ENCODE measurements around the gene FKBP15.

The FKBP15 gene

GRCh38 chr9:113227436-113227835 lies 6.4 kb upstream of the FKBP15 start:
- no peak for DNase-seq

- no peak for DNase-seq
Observed at GRCh38 chr9:113223963-113224362, 2.9 kb upstream of the FKBP15 start.

- DNase-seq = no peak
Observed at GRCh38 chr9:113222482-113222841, 1.4 kb upstream of the FKBP15 start.

GRCh38 chr9:113221800-113222481 lies 864 bp upstream of the FKBP15 start:
- DNase-seq = no peak

DNA sequence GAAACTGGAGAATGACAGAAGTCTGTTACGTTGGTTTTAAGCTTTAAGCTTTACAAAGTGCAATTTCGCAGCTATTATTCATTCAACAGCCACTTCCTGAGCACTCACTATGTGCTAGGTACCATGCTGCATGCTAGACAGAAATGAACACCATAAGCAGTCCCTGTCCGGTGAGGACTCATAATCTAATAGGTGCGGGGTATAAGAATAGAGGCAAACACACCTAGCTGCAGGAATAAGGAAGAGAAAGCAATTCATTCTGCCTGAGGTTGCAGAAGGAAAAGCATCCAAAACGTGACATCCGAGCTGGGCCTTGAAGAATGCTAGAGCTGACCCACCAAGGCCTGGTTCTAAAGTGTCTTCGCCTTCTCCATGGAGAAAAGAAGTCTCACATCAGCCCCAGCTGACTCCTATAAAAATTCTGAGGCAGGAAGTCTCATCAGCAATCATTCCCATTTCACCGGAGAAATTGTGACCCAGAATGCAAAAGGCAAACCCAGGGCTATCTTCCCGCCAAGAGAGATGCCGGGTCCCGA lies 542 bp downstream of the FKBP15 start:
- no peak for DNase-seq

DNA sequence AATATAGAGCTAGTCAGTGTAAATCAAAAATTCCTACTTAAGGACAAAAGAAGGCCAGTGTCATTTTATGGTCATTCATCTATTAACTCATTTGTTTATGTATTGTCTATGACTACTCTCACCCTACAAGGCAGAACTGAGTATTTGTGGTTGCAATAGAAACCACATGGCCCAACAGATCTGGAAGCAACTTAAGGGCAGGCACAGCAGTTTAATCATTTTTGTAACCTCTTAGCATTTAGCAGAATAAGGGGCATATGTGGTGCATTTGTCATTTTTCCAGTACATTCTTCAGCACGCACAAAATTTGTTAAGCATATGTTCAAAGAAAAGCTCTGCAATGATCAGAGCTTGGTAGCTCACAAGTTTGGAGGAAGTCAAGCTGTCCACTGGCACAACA lies 1.1 kb downstream of the FKBP15 start:
- DNase-seq = no peak

DNA sequence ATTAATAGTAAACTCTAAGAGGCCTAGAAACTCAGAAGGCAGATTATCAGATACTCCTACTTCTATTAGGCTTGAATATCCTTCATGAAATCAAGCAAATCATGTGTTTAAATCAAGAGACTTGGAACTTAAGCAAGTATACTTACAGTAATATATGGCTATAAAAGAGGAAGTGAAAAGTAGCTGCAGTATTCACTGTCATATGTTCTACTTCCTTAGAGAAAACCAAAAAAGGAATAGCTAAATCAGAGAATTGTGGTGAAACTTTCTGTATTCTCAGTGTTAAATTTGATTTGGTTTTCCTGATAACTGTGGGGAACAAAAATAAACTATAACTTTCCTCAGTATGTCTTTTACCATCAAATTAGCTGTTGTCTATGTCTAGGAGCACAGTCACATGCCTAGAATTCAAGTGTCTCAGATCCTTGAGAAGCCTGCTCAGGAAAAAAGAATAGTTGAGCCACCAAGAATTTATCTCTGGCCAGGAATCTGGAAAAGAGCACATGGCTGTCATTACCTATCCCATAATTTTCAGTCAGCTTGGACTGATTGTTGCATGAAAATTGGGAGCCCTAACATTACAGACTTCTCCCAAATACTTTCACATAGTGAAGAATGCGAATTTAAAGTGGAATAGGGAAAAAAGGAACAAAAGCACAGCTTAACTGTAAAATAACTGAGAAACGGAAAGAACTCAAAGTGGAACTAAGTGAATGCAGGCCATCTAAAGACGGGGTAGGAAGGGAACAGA lies 1.7 kb downstream of the FKBP15 start:
- DNase-seq = no peak

DNA sequence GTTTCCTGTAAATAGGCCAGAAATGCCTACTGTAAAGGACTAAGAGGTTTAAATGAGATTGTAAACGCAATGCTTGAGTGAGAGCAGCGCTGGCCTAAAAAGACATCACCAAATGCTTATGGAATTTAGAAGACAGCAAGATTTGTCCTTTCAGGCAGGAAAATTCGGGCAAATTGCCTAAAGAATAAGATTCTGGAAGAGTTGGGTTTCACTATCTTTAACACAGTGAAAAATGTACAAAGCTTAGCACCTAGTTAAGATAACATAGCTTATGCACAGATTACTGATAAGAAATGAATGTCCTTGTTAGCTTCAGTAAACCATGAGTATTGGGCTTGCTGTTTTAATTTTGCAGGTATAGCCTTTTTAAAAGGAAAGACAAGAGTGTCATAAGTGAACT lies 4.7 kb downstream of the FKBP15 start:
- no peak for DNase-seq

DNA sequence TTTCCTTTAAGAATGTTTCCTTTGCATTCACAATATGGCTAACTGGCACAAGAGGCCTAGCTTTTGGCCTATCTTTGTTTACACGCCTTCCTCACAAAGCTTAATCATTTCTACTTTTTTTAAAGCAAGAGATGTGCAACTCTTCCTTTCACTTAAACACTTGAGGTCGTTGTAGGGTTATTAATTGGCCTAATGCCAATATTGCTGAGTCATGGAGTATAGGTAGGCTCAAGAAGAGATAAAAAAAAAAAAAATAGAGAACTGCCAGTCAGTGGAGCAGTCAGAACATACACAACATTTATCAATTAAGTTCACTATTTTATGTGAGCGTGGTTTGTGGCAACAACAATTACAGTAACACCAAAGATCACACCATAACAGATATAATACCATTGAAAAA lies 5.9 kb downstream of the FKBP15 start:
- DNase-seq = no peak

DNA sequence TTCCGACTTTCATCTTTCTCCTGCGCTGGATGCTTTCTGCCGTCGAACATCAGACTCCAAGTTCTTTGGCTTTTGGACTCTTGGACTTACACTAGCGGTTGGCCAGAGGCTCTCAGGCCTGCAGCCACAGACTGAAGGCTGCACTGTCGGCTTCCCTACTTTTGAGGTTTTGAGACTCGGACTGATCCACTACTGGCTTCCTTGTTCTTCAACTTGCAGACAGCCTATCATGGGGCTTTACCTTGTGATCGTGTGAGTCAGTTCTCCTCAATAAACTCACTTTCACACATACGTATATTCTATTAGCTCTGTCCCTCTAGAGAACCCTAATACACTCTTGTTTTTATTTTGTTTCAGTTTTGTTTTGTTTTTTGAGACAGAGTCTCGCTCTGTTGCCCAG lies 10.3 kb downstream of the FKBP15 start:
- no peak for DNase-seq

DNA sequence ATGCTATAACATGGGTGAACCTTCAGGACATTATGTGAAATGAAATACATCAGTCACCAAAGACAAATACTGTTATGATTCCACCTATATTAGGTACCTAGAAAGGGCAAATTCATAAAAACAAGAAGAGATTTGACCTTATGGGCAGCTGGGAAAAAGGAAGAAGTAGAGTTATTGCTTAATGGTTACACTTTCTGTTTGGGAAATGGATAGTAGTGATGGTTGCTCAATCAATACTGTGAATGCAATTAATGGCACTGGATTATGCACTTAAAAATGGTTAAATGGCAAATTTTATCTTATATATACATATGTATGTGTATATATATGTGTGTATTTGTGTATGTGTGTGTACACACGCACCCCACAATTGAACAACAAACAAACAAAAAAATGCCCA lies 15.2 kb downstream of the FKBP15 start:
- no peak for DNase-seq

DNA sequence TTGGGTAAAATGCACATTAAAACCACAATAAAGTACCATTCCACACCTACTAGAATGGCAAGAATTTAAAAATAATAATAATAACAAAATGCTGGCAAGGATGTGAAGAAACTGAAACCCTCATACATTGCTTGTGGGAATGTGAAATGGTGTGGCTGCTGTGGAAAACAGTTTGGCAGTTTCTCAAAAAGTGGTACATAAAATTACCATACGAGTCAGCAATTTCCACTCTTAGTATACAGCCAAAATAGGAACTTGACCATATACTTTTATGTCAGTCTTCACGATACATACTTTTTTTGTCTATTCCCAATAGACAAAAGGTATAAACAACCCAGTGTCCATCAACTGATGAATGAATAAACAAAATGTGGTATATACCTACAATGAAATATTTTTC lies 15.6 kb downstream of the FKBP15 start:
- no peak for DNase-seq

- DNase-seq = no peak
Observed at GRCh38 chr9:113199683-113200329, 21.3 kb downstream of the FKBP15 start.

DNA sequence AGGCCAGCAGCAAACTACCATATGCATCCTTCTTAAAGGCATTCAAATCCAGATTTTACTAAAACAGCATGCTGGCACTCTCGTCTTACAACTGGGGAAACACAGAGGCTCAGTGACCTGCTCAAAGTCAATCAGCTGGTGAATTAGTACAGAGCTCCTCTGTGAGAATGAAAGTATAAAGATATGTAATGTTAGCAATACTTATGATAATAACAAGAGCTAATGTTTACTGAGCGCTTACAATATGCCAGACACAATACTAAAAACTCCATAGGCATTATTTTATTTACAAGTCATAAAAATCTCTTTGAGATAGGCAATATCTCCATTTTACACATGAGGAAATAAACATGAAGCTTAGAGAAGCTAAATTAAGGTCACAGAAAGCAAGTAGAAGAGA lies 28.6 kb downstream of the FKBP15 start:
- no peak for DNase-seq

DNA sequence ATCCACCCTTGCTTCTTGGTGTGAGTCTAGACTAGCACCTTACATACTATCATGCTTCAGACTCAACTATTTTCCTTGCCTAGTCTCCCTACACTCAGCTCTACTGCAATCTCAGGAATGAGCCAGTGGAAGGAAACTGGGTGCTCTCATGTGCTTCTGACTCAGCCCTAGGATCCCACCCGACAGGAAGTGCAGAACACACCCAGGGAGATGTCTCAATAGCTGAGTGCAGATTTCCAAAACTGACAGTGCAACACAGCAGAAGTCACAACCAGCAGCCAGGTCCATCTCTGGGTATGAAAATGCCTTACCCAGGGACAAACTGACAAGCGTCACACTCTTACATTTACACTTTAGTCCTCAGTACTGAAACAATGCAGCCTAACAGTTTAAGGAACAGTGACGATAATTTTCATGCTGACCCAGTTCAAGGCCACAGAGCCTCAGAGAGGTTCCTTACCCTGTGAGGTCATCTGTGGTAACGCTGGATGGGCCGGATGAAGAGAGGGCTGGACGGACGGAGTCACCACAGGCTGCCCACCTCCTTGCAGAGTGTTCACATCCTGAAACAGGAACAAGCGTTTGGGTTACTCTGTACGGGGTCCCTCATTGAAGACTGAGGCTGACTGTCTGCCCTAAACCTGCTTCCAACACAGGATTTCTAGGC lies 33.0 kb downstream of the FKBP15 start:
- no peak for DNase-seq

DNA sequence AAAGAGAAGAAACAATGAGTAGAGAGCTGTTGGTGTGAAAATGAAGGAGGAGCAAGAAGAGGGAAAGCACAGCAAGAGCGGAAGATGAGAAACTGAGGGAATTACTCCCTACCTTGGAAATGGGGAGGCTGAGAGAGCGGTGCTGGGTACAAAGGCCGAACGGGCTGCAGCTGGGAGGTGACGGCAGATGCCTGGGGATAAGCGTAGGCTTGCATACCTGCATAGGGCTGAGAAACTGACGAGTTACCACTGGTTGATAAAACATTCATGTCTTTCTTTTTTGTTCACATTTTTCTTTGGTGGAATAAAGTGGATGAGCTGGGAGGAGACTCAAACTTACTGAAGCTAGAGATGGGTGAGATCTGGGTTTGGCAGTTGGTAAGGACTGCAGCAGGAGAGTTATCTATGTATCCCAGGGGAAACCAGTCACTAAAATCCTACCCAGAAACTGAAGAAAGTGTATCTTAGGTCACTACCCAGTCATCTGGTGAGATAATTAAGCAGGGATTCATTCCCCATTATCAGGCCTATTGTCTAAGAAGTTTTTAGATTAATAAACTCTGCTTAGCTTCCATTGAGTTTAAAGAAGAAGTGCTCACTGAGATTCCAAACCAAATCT lies 34.8 kb downstream of the FKBP15 start:
- DNase-seq = no peak

DNA sequence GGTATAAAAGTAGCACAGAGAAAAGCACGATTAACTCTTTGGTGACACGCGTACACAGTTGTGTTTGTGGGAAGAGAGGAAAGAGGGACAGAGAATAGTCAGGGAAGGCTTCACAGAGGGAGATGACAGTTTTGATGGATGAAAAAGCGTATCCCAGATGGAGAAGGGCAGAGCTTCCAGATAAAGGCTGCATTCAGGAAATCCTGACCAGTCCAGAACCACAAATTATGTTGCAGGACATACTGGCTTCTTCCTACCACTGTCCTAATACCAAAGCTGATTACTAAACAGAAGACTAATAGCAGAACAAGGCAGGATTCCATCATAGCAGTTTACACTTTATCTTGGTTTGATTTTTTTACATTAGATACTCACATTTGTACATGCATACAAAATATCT lies 35.8 kb downstream of the FKBP15 start:
- no peak for DNase-seq

- DNase-seq = no peak
Observed at GRCh38 chr9:113184539-113184938, 36.5 kb downstream of the FKBP15 start.

GRCh38 chr9:113183956-113184488 lies 37.1 kb downstream of the FKBP15 start:
- no peak for DNase-seq

DNA sequence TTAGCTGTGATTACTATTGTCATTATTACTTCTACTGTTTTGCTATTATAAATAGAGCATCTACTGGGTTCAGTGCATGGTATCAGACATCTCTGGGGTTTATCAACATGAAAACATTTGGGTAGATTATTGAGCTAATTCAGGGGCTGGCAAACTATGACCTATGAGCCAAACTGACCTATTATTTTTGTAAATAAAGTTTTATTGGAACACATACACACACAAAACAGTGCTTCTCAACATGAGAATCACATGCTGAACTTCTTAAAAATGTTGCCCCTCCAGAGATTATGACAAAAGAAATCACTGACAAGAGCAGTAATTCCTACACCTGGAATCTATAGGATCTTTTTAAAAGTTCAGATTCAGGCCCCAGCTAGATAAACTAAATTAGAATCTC lies 39.9 kb downstream of the FKBP15 start:
- no peak for DNase-seq

GRCh38 chr9:113179839-113180238 lies 41.2 kb downstream of the FKBP15 start:
- no peak for DNase-seq

GRCh38 chr9:113178087-113178486 lies 43.0 kb downstream of the FKBP15 start:
- DNase-seq = no peak

DNA sequence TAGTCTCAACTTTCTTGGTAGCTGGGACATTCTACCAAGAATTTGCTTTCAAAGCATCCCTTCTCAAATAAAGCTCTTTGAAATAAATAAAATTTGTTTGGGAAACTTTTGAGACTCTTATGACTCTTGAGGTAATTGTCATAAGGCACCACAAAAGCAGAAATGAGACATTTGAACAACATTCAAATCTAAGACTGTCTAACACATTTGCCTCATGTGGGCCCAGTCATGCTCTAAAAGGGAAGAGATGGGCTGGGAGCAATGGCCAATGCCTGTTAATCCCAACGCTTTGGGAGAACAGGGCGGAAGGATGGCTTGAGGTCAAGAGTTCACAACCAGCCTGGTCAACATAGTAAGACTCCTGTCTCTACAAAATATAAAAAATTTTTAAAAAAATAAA lies 43.8 kb downstream of the FKBP15 start:
- no peak for DNase-seq

All from NCI-H774 (cell line).